NCI-H1436 treated with DMSO at 0.1 percent for 48 hours (cell line): ENCODE measurements around the gene RECQL5.
"Not testable (repeated sequence)": the region's sequence is repeated elsewhere in the genome, so short reads cannot be mapped to it uniquely, and the experiment has no call there.

Experiments
- DNase-seq: peaks from one replicate; lab custom pipeline; 2025; lab: John Stamatoyannopoulos, UW

The RECQL5 gene

DNA sequence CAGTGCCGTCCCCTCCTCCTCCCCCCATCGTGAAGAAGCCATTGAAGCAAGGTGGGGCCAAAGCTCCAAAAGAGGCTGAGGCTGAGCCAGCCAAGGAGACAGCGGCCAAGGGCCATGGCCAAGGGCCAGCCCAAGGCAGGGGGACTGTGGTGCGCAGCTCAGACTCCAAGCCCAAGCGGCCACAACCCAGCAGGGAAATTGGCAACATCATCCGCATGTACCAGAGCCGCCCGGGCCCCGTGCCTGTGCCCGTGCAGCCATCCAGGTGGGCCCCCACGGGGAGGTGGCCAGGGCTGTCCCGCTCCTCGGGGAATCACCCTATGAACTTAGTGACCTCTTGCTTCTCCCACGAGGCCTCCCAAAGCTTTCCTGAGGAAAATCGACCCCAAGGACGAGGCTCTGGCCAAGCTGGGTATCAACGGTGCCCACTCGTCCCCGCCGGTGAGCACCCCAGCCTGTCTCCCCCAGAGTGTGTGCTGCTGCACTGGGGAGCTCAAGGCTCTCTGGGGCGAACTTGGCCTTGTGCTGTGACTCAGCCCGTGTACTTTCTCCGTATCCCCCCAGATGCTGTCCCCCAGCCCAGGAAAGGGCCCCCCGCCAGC lies 50.3 kb downstream of the RECQL5 start:
- DNase-seq: no peak

- DNase-seq: no peak
Measured at GRCh38 chr17:75615301-75615700, 51.7 kb downstream of the RECQL5 start.

- DNase-seq: no peak
Measured at GRCh38 chr17:75614556-75615270, 52.2 kb downstream of the RECQL5 start.

- DNase-seq: no peak
Measured at GRCh38 chr17:75614006-75614405, 52.9 kb downstream of the RECQL5 start.

GRCh38 chr17:75612906-75613626 lies 53.9 kb downstream of the RECQL5 start:
- DNase-seq: no peak

DNA sequence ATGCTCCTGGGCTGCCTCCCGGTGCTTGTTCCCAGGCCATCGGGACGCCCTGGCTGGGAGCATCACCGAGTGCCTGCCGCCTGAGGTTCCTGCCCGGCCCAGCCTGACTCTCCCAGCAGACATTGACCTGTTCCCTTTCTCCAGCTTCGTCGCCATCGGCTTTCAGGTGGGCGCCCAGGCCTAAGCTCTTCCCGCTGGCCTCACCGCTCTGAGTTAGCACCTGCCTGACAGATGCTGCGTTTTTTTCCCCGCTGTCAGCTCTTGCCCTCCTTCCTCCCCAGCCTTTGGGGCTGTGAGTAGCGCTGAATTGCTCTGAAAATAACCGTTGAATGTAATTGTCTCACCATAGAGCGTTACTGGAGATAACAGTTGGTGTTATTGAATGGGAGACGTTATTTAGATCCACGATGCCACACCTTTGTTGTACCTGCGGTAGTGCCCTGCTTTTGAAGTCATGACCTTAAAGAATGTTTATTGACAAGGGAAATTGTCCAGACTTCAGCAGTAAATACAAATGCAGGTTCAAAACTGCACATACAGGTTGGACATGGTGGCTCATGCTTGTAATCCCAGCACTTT lies 55.0 kb downstream of the RECQL5 start:
- DNase-seq: no peak

DNA sequence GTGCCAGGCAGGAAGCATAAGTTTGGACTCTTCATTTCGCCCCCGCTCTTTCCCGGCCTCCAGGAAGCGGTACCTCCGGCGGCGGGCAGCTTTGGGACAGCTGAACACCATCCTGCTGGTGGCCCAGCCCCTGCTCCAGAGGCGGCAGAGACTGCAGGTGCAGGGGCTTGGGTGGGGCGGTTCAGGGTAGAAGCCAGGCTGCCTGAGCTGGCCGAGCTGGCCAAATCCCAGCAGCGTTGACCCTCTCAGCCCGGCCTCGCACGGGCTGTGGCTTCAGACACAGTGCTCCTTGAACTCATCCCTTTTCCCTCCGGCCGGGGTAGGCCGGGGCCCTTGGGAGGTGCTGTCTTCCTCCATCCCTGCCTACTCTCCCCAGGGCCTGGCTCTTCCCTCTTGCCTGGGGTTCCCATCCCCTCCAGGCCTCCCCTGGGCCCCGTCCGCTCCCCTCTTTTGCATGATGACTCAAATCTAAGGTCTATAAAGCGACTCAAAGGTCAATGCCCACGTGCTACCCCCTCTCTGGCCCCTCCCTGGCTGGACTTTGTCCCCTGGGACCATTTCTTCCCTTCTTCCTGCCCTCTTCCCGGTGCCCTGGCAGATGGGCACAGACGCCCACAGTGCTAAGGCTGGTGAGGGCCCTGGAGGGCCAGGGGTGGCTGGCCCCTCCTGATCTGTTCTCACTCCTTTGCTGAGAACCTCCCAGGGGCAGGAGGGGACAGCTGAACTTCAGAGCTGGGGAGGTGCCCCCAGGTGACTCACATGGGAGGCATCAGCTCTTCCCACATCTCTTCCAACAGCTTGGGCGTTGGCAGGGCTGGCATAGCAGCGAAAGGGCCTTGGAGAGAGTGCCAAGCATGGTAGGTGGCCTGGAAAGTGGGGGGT lies 56.6 kb downstream of the RECQL5 start:
- no peak for DNase-seq

DNA sequence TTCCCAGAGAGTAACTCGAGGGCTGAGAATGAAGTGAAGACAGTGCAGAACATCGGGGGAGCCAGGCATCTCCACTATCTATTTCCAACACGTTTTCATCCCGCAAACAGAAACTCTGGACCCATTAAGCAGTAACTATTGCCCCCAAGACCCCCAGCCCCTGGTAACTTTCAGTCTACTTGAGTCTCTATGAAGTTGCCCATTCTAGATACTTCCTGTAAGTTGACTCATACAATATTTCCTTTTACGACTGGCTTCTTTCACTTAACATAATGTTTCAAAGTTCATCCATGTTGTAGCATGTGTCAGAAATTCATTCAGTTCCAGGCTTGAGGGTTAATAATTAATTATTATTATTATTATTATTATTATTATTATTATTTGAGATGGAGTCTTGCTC lies 59.9 kb downstream of the RECQL5 start:
- no peak for DNase-seq

GRCh38 chr17:75605790-75606189 lies 61.2 kb downstream of the RECQL5 start:
- DNase-seq: no peak

DNA sequence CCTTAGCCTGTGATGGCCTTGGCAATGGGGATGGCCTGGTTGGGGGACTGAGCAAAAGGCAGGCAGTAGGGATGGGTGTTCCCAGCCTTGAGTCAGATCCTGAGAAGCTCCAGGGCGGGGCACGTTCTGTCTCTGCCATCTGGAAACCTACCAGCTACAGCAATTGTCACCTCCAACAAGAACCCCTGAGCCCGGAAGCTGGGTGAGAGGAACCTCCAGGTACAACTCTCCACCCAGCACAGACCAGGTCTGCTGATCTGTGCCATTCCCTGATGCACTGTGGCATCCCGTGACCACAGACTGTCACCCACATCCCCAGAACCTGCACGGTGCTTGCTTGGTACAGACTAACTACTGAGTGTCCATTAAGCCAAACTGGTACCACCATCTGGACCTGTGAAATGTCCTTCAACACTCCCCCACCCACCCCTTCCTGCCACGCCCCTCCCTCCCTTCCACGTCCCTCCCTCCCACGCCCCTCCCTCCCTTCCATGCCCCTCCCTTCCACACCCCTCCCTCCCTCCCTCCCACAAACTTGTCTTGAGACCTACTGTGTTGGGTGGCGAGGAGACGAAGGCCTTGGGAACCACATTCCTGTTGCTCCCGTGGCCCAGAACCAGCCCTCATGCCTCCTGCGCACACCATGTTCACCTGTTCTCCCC lies 62.8 kb downstream of the RECQL5 start:
- no peak for DNase-seq

DNA sequence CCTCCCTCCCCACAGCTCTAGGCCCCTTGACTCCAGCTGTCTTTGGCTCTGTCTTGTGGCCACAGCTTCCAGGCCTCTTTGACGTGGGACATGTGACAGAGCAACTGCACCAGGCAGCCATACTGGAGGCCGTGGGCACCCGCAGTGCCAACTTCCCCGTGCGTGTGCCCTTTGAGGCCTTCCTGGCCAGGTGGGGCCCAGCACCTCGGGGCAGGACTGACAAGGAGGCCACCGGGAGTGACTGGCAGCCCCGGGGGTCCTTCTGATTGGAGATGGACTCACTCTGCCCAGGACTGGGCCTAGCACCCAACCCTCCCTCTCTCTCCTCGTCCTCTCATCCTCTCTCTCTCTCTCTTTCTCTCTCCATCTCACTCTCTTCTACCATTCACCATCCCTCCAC lies 63.8 kb downstream of the RECQL5 start:
- DNase-seq: no peak

DNA sequence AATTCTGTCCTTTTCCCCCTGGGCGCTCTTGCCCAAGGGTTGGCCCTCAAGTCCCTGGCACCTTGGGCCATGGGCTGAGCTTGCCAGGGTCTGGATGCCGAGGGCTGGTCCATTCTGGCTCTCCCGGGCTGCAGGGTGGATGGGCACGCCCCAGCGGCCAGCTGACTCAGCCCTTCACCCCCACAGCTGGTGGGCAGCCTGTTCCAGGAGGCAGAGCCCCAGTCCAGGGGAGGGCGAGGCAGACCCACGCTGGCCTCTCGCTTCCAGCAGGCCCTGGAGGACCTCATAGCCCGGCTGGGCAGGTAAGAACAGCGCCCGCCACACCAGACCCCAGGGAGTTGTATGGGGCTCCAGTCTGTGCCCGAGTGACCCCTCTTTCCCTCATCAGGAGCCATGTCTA lies 64.3 kb downstream of the RECQL5 start:
- DNase-seq: no peak

GRCh38 chr17:75601057-75601987 lies 65.6 kb downstream of the RECQL5 start:
- peak; percentile 9 for DNase-seq

GRCh38 chr17:75596320-75597087 lies 70.5 kb downstream of the RECQL5 start:
- no peak for DNase-seq

- DNase-seq: no peak
Measured at GRCh38 chr17:75595920-75596313, 71.0 kb downstream of the RECQL5 start.

DNA sequence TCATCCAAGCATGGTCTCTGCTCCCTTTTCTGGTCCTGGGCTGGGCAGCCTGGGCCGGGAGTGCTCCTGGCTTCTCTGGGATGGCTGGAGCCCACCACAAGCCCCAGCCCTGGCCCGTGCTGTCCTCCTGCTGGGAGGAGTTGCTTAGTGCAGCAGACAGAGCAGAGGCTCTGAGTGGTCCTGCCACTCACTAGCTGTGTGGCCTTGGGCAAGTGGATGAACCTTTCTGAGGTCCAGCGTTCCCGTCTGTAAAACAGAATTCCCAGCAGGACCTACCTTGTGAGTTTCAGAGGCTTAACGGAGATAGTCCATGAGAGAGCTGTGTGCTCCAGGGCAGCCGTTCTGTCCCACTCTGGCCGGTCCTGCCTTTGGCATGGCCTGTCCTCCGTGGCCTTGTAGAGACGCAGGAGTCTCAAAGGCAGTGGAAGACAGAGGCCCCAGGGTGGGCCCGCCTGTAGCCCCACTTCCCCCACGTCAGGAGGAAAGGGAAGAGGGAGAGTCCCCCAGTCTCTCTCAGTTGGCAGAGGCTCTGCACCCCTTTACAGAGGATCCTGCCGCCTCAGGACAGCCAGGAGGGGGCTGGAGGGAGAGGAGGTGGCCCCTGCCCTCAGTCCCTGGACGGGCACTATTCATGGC lies 71.6 kb downstream of the RECQL5 start:
- DNase-seq: no peak

GRCh38 chr17:75594499-75595283 lies 72.3 kb downstream of the RECQL5 start:
- no peak for DNase-seq

DNA sequence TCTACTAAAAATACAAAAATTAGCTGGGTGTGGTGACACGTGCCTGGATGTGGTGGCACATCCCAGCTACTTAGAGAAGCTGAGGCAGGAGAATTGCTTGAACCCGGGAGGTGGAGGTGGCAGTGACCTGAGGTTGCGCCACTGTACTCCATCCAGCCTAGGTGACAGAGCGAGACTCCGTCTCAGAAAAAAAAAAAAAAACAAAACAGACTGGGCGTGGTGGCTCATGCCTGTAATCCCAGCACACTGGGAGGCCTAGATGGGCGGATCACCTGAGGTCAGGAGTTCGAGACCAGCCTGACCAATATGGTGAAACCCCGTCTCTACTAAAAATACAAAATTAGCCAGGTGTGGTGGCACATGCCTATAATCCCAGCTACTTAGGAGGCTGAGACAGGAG lies 73.5 kb downstream of the RECQL5 start:
- DNase-seq: not testable (repeated sequence)
